K562 (cell line): Measurements from ENCODE around the gene MADD. TPM values are rescaled to one million over a fixed set of nuclear protein-coding genes. Genes with fewer than 3 reads are reported as not detected.
A peak's percentile ranks its signal among the peaks of the same experiment; 100 is the strongest.

Source experiments
- ATF4 ChIP-seq: fragments of 450-650 bp; formaldehyde crosslinking; IDR thresholded peaks from 2 replicates; pipeline ENCODE4 v1.4.0; 2022; ENCODE audit warnings: mild to moderate bottlenecking, moderate library complexity
- GABPB2 ChIP-seq: fragments of 250-450 bp; sonication (Bioruptor Pico); conservative IDR thresholded peaks from 2 replicates; pipeline ENCODE4 v1.5.1; 2021; ENCODE audit warnings: mild to moderate bottlenecking
- MITF ChIP-seq: IDR thresholded peaks from 2 replicates; pipeline ENCODE4 v1.6.1; 2014; ENCODE audit warnings: antibody characterized with exemption
- RHOXF2B ChIP-seq: fragments of 250-450 bp; sonication (Bioruptor Pico); conservative IDR thresholded peaks from 2 replicates; pipeline ENCODE4 v1.5.1; 2021
- TAF15 ChIP-seq: fragments of 200-400 bp; formaldehyde crosslinking; IDR thresholded peaks from 2 replicates; pipeline ENCODE4 v1.6.1; 2017; ENCODE audit warnings: mild to moderate bottlenecking, low read depth, low read length, moderate library complexity
- ZBTB2 ChIP-seq: fragments of 450-650 bp; IDR thresholded peaks from 2 replicates; pipeline ENCODE4 v1.6.1; 2016; ENCODE audit warnings: antibody characterized with exemption
- ZC3H11A ChIP-seq: IDR thresholded peaks from 2 replicates; pipeline ENCODE4 v1.6.1; 2012; ENCODE audit warnings: low read depth, low read length, improper control_type of control experiment
- ZKSCAN1 ChIP-seq: fragments of 150-350 bp; IDR thresholded peaks from 2 replicates; pipeline ENCODE4 v1.6.1; 2016; ENCODE audit warnings: low read depth, low read length
- ZNF740 ChIP-seq, 3 experiments: fragments of 200-800 bp in 1 of 3; sonication (Bioruptor generic) in 1 of 3; sonication (generic) in 1 of 3; formaldehyde crosslinking in 1 of 3; IDR thresholded peaks; 2 replicates each; pipeline versions ENCODE4 v1.6.1 to v1.8.0; 2016 to 2022; ENCODE audit warnings: mild to moderate bottlenecking in 2 of 3, missing compliant biosample characterization in 2 of 3, missing genetic modification characterization in 2 of 3, missing genetic modification reagents in 1 of 3
- polyA plus RNA-seq, 8 experiments: library from polyadenylated mRNA; depleted of rRNA in 4 of 8; stranded (reverse) in 5 of 8; unstranded in 3 of 8; fragments of >200 nt; fragmentation: Nextera tagmentation in 2 of 8; fragmentation: Illumina TruSeq in 1 of 8; extraction: Ambion mirVana in 2 of 8; extraction: Trizol in 1 of 8; gene quantifications; 2 replicates each; pipeline versions ENCODE4 v1.2.1 to v1.2.3, GENCODE V29; 2011 to 2014; ENCODE audit warnings: inconsistent platforms in 1 of 8, missing spikeins in 1 of 8
- total RNA-seq, 7 experiments: library from RNA; depleted of rRNA in 6 of 7; stranded (reverse); fragments of >200 nt in 6 of 7; fragmentation: Illumina TruSeq in 2 of 7; extraction: Trizol in 2 of 7; gene quantifications; 2 replicates each; pipeline versions ENCODE4 v1.2.1 to v1.2.3, GENCODE V29; 2011 to 2021; ENCODE audit warnings: low replicate concordance in 1 of 7

The MADD gene
- total and polyA plus RNA-seq, 9 of the 15 experiments (the other 6 are each of a cell fraction or from before 2014, with no cell fraction given) = 0.68 to 57.6 (median 33.6) TPM

- TF ChIP-seq ZKSCAN1 = 0 out of 2 replicates have a peak, but pooled peaks have one; percentile 59
- TF ChIP-seq GABPB2 (CRISPR knock-in tag) = no peak
- no peak for TF ChIP-seq ZC3H11A
- no peak for TF ChIP-seq MITF
- no peak for TF ChIP-seq RHOXF2B
- no peak for TF ChIP-seq TAF15
- TF ChIP-seq ZBTB2 = no peak
- no peak for TF ChIP-seq ATF4
- no peak for TF ChIP-seq ZNF740 (CRISPR knock-in tag; IDR thresholded peaks at IDR 0.05)
- no peak for TF ChIP-seq ZNF740 (tag; IDR thresholded peaks at IDR 0.05)
Observed at GRCh38 chr11:47373876-47374719, 104.2 kb downstream of the MADD start (continued).
